Sigmoid colon (tissue), 4 donors: ENCODE results near the gene BOLA1.

ENCODE experiments used
- CTCF ChIP-seq, 4 experiments: fragments of 450-650 bp in 3 of 4; fragments of 200-600 bp in 1 of 4; IDR thresholded peaks; one replicate each; pipeline ENCODE4 v1.5.1; 2016 to 2019; ENCODE audit warnings: antibody characterized with exemption in 4 of 4, mild to moderate bottlenecking in 3 of 4, moderate library complexity in 2 of 4
- POLR2A ChIP-seq, 2 donors: fragments of 450-650 bp; IDR thresholded peaks; one replicate each; pipeline ENCODE4 v1.6.1; 2016; ENCODE audit warnings: antibody characterized with exemption in 2 of 2, mild to moderate bottlenecking in 2 of 2, moderate library complexity in 2 of 2
- POLR2AphosphoS5 ChIP-seq, 4 donors: sonication (generic); formaldehyde crosslinking; IDR thresholded peaks; one replicate each; pipeline ENCODE4 v1.6.1; 2017; ENCODE audit warnings: antibody characterized with exemption in 4 of 4

GRCh38 chr1:149915429-149916192 lies 16.2 kb downstream of the BOLA1 start:
- TF ChIP-seq CTCF (IDR thresholded peaks at IDR 0.05) (no peak), POLR2A (IDR thresholded peaks at IDR 0.05) (no peak), POLR2AphosphoS5 (IDR thresholded peaks at IDR 0.05) (no peak)
